LNCAP (cell line): Measurements from ENCODE around the gene DOCK2.

ENCODE experiments used
- CTCF ChIP-seq: fragments of 450-650 bp; IDR thresholded peaks from 2 replicates; pipeline ENCODE4 v1.5.1; 2017; ENCODE audit warnings: mild to moderate bottlenecking

Gene DOCK2

GRCh38 chr5:169922474-169922873 is 285.4 kb downstream of the DOCK2 start:
- no peak for TF ChIP-seq CTCF

- no peak for TF ChIP-seq CTCF
Measured at GRCh38 chr5:169923988-169924387, 286.9 kb downstream of the DOCK2 start.

GRCh38 chr5:169933127-169933526 is 296.1 kb downstream of the DOCK2 start:
- TF ChIP-seq CTCF: no peak

GRCh38 chr5:169933616-169934015 is 296.5 kb downstream of the DOCK2 start:
- TF ChIP-seq CTCF: no peak

- TF ChIP-seq CTCF: no peak
Measured at GRCh38 chr5:169934990-169935389, 297.9 kb downstream of the DOCK2 start.

- TF ChIP-seq CTCF: no peak
Measured at GRCh38 chr5:169935762-169936161, 298.7 kb downstream of the DOCK2 start.

- no peak for TF ChIP-seq CTCF
Measured at GRCh38 chr5:169938439-169938838, 301.4 kb downstream of the DOCK2 start.

GRCh38 chr5:169939731-169940130 is 302.7 kb downstream of the DOCK2 start:
- no peak for TF ChIP-seq CTCF
